Endothelial cell of umbilical vein (primary cell): ENCODE results near the gene ECSIT. TPM values are rescaled to one million over a fixed set of nuclear protein-coding genes. Genes with fewer than 3 reads are reported as not detected.
A peak's percentile ranks its signal among the peaks of the same experiment; 100 is the strongest.

Source experiments
- BruUV-seq: library from RNA; stranded (reverse); fragments of 400-500 nt; replicated peaks from 2 replicates; lab custom pipeline; 2021; lab: Mats Ljungman, UMichigan
- CTCF ChIA-PET: fragments of 300-600, 350-600 bp; sonication (Branson Sonifier 250); formaldehyde crosslinking; loops from one replicate; lab custom pipeline; 2021; ENCODE audit warnings: antibody characterized with exemption, inconsistent platforms; lab: Charles Lee
- POLR2A ChIA-PET: fragments of 300-600, 350-600 bp; sonication (Branson Sonifier 250); formaldehyde crosslinking; loops from one replicate; lab custom pipeline; 2021; ENCODE audit warnings: antibody characterized with exemption, inconsistent platforms; lab: Charles Lee
- DNase-seq: peaks from one replicate; pipeline ENCODE4 v3.0.0-alpha.2; 2011; ENCODE audit warnings: low read depth, low spot score
- FAIRE-seq: peaks from 2 replicates; lab custom pipeline; 2011; peaks lifted over from hg19 to GRCh38; lab: Jason Lieb, UNC
- H2AFZ ChIP-seq: 2 replicates; pipeline ENCODE4 v1.6.0; 2012; ENCODE audit warnings: low read depth, low read length, control low read depth, inconsistent platforms
- H3K27ac ChIP-seq: 2 replicates; pipeline ENCODE4 v1.5.1; 2011; ENCODE audit warnings: low read depth, mild to moderate bottlenecking, control low read depth, low read length, moderate library complexity; ENCODE audit not compliant: insufficient read depth
- H3K27me3 ChIP-seq, 2 experiments: 2 replicates each; pipeline versions ENCODE4 v1.6.0 to v1.6.1; 2011; ENCODE audit warnings: low read length in 2 of 2, mixed read lengths in 1 of 2; ENCODE audit not compliant: control insufficient read depth in 2 of 2, insufficient read depth in 2 of 2
- H3K36me3 ChIP-seq, 2 experiments: 2 replicates in 1 of 2; 3 replicates in 1 of 2; pipeline ENCODE4 v1.5.1; 2011; ENCODE audit warnings: low read length in 2 of 2, mild to moderate bottlenecking in 1 of 2, moderate library complexity in 1 of 2; ENCODE audit not compliant: control insufficient read depth in 2 of 2, insufficient read depth in 2 of 2; ENCODE audit errors: extremely low read depth in 1 of 2
- H3K4me1 ChIP-seq: 3 replicates; pipeline ENCODE4 v1.5.1; 2011; ENCODE audit warnings: mild to moderate bottlenecking, low read length; ENCODE audit not compliant: control insufficient read depth, insufficient read depth; ENCODE audit errors: extremely low read depth
- H3K4me2 ChIP-seq: 2 replicates; pipeline ENCODE4 v1.6.1; 2011; ENCODE audit warnings: low read length, control low read depth, mixed read lengths; ENCODE audit not compliant: insufficient read depth
- H3K4me3 ChIP-seq, 3 experiments: fragments of 200-600 bp in 1 of 3; sonication (generic), shearing (Covaris generic) in 1 of 3; replicated peaks in 1 of 3; 2 replicates each; pipeline ENCODE4 v1.5.1; 2011 to 2016; ENCODE audit warnings: control low read depth in 3 of 3, low read length in 3 of 3, mild to moderate bottlenecking in 2 of 3, inconsistent platforms in 1 of 3, low read depth in 1 of 3, moderate library complexity in 1 of 3; ENCODE audit not compliant: insufficient read depth in 1 of 3
- H3K79me2 ChIP-seq: 2 replicates; pipeline ENCODE4 v1.6.0; 2012; ENCODE audit warnings: low read length, inconsistent platforms; ENCODE audit not compliant: control insufficient read depth, insufficient read depth
- H3K9ac ChIP-seq: replicated peaks from 2 replicates; pipeline ENCODE3; 2011; ENCODE audit warnings: low read length, control low read depth; ENCODE audit not compliant: insufficient read depth; ENCODE audit errors: extremely low read depth
- H3K9me1 ChIP-seq: replicated peaks from 3 replicates; pipeline ENCODE4 v1.6.0; 2011; ENCODE audit warnings: mild to moderate bottlenecking, low read length; ENCODE audit not compliant: control insufficient read depth, insufficient read depth; ENCODE audit errors: extremely low read depth
- H3K9me3 ChIP-seq: replicated peaks from 2 replicates; pipeline ENCODE4 v1.5.1; 2012; ENCODE audit warnings: low read length, inconsistent platforms; ENCODE audit not compliant: control insufficient read depth, insufficient read depth
- H4K20me1 ChIP-seq: replicated peaks from 2 replicates; pipeline ENCODE3; 2011; ENCODE audit warnings: mild to moderate bottlenecking, low read length; ENCODE audit not compliant: control insufficient read depth, insufficient read depth; ENCODE audit errors: extremely low read depth
- EZH2 ChIP-seq: IDR thresholded peaks from 2 replicates; pipeline ENCODE4 v1.6.1; 2012; ENCODE audit warnings: borderline replicate concordance, low read depth, mild to moderate bottlenecking, moderate library complexity, low read length, inconsistent platforms; ENCODE audit not compliant: severe bottlenecking
- FOS ChIP-seq: IDR thresholded peaks from 2 replicates; pipeline ENCODE4 v1.6.1; 2011; ENCODE audit warnings: mild to moderate bottlenecking, low read length, moderate library complexity, borderline replicate concordance; ENCODE audit not compliant: insufficient read depth
- GATA2 ChIP-seq: IDR thresholded peaks from 2 replicates; pipeline ENCODE4 v1.7.0; 2011; ENCODE audit warnings: low read depth, mild to moderate bottlenecking, moderate library complexity, mixed read lengths, low read length; ENCODE audit not compliant: insufficient read length, insufficient read depth
- JUN ChIP-seq: IDR thresholded peaks from 2 replicates; pipeline ENCODE4 v1.6.1; 2011; ENCODE audit warnings: borderline replicate concordance, low read depth; ENCODE audit not compliant: insufficient read length, insufficient read depth
- MYC ChIP-seq: IDR thresholded peaks from one replicate; pipeline ENCODE4 v1.6.1; 2011; ENCODE audit warnings: mild to moderate bottlenecking, low read depth, low read length
- POLR2A ChIP-seq: IDR thresholded peaks from 2 replicates; pipeline ENCODE4 v1.6.1; 2012; ENCODE audit warnings: low read depth, mild to moderate bottlenecking, control low read depth, low read length
- POLR2AphosphoS5 ChIP-seq: IDR thresholded peaks from 2 replicates; pipeline ENCODE4 v1.6.1; 2012; ENCODE audit warnings: low read depth, mild to moderate bottlenecking, control low read depth, low read length, moderate library complexity; ENCODE audit not compliant: insufficient read depth
- dilution Hi-C: fragments of 300-500 bp; cut with MboI; formaldehyde crosslinking; loops from one replicate; pipeline ENCODE4 v1.15.0; 2019; ENCODE audit warnings: low sequenced_read_pairs; ENCODE audit not compliant: extremely low pct_ligation_motif_present
- intact Hi-C: fragments of 100-400 bp; cut with micrococcal nuclease; formaldehyde crosslinking; loops from one replicate; pipeline ENCODE4 v1.10.0; 2022
- polyA plus RNA-seq, 4 experiments: library from polyadenylated mRNA; depleted of rRNA in 3 of 4; stranded (reverse) in 3 of 4; unstranded in 1 of 4; fragments of >200 nt; gene quantifications; 2 replicates each; pipeline versions ENCODE4 v1.2.1 to v1.2.3, GENCODE V29; 2011 to 2012; ENCODE audit warnings: missing spikeins in 1 of 4
- total RNA-seq: library from RNA; stranded (reverse); gene quantifications from 2 replicates; pipeline ENCODE4 v1.2.3, GENCODE V29; 2021
- TF ChIP-seq, protein P1 (sequence below): IDR thresholded peaks from 2 replicates; pipeline ENCODE4 v1.6.1; 2011; ENCODE audit not compliant: insufficient read depth, insufficient read length
- TF ChIP-seq, protein P2 (sequence below), 2 donors: IDR thresholded peaks; 1 replicate in 1 of 2; 2 replicates in 1 of 2; pipeline ENCODE4 v1.5.1; 2011; ENCODE audit warnings: low read length in 2 of 2, mild to moderate bottlenecking in 2 of 2, moderate library complexity in 2 of 2, control low read depth in 1 of 2, inconsistent platforms in 1 of 2, low read depth in 1 of 2; ENCODE audit not compliant: insufficient read depth in 1 of 2; ENCODE audit errors: extremely low read depth in 1 of 2

Gene ECSIT
- total and polyA plus RNA-seq, 2 donors (not counting 3 experiments of a cell fraction or from before 2014, with no cell fraction given), result 32.4 to 47.2 TPM

DNA sequence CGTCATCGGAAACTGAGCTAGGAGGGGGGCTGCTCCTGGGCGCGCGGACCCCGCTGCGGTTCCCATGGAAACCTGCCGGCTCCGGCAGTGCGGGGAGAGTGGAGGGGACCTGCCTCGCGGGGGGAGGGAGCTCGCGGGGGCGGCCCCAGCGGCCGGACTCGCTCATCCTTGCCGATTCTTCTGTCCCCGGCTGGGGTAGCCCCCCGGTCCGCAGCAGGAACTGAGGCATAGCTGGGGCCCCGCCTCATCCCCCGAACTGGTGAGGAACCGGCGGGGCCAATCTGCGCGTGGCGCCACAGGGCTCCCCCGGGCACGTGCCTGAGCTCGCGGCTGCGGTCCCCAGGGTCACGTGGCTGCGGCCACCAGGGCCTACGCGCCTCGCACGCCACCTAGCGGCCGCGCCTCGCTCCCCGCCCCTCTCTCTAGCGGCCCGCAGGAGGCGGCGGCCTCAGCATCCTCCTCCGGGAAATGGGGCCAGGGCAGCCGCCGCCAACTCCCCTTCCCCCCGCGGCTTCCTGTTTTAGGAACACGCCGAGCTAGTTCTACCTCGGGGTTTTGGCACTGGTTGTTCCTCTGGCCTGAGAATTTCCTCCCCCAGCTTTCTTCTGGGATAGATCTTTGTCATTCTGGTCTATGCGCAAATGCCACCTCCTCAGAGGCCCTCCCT, 46.4 kb downstream of the ECSIT start:
- Histone ChIP-seq H3K4me3 (peak overlapping the region in 1 of 3 experiments; percentile 27), H3K9ac (no peak overlapping the region), H3K36me3 (no peaks in the 10 kb centered on the region), H3K79me2 (no peaks in the 10 kb centered on the region), H3K4me1 (peaks cover 3% of the 10 kb centered on the region), H2AFZ (peak overlapping the region; percentile 26), H3K9me3 (no peaks in the 10 kb centered on the region), H3K4me2 (no peak overlapping the region), H3K9me1 (no peaks in the 10 kb centered on the region), H4K20me1 (no peaks in the 10 kb centered on the region), H3K27ac (no peak overlapping the region), H3K27me3 (peaks cover 13 to 25% of the 10 kb centered on the region in 2 experiments)
- FAIRE-seq (peak; percentile 61), DNase-seq (peak; percentile 78)
- TF ChIP-seq, protein P1, sequence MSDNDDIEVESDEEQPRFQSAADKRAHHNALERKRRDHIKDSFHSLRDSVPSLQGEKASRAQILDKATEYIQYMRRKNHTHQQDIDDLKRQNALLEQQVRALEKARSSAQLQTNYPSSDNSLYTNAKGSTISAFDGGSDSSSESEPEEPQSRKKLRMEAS, result peak; percentile 98
- TF ChIP-seq GATA2 (no peak), MYC (peak; percentile 87), EZH2 (no peak), JUN (no peak), FOS (no peak), POLR2AphosphoS5 (peak; percentile 87), POLR2A (no peak)
- TF ChIP-seq, protein P2, sequence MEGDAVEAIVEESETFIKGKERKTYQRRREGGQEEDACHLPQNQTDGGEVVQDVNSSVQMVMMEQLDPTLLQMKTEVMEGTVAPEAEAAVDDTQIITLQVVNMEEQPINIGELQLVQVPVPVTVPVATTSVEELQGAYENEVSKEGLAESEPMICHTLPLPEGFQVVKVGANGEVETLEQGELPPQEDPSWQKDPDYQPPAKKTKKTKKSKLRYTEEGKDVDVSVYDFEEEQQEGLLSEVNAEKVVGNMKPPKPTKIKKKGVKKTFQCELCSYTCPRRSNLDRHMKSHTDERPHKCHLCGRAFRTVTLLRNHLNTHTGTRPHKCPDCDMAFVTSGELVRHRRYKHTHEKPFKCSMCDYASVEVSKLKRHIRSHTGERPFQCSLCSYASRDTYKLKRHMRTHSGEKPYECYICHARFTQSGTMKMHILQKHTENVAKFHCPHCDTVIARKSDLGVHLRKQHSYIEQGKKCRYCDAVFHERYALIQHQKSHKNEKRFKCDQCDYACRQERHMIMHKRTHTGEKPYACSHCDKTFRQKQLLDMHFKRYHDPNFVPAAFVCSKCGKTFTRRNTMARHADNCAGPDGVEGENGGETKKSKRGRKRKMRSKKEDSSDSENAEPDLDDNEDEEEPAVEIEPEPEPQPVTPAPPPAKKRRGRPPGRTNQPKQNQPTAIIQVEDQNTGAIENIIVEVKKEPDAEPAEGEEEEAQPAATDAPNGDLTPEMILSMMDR (IDR thresholded peaks at IDR 0.05; ENCODE audit: extremely low read depth in 1 of 2, insufficient read depth in 1 of 2, low read depth in 1 of 2, low read length in 2 of 2), result peak; percentile 94 to 95
- intact Hi-C loops, result loop anchor here (1.0 to 2.0 kb wide), 4 partner anchors 47 to 240 kb away; partner anchors contain the start of genes ODAD3 and PRKCSH
- no TSS peak for BruUV-seq
- dilution Hi-C loops, result no loop called here
- ChIA-PET CTCF (interaction anchor here (0.6 to 2.5 kb wide), 30 partner anchors 10 to 447 kb away, joined by 3 to 48 read pairs (median 5); partner anchors contain the start of genes CCDC159, ELOF1, EPOR and ODAD3), POLR2A (interaction anchor here (1.0 to 1.2 kb wide), 2 partner anchors 102 to 186 kb away, joined by 3 to 4 read pairs; partner anchors contain the start of gene TSPAN16)
